Endothelial cell of umbilical vein (primary cell): ENCODE results near the gene GPR22. TPM values are rescaled to one million over a fixed set of nuclear protein-coding genes. Genes with fewer than 3 reads are reported as not detected.

Experiments
- BruUV-seq: library from RNA; stranded (reverse); fragments of 400-500 nt; replicated peaks from 2 replicates; lab custom pipeline; 2021; lab: Mats Ljungman, UMichigan
- CTCF ChIA-PET: fragments of 300-600, 350-600 bp; sonication (Branson Sonifier 250); formaldehyde crosslinking; loops from one replicate; lab custom pipeline; 2021; ENCODE audit warnings: antibody characterized with exemption, inconsistent platforms; lab: Charles Lee
- POLR2A ChIA-PET: fragments of 300-600, 350-600 bp; sonication (Branson Sonifier 250); formaldehyde crosslinking; loops from one replicate; lab custom pipeline; 2021; ENCODE audit warnings: antibody characterized with exemption, inconsistent platforms; lab: Charles Lee
- DNase-seq: peaks from one replicate; pipeline ENCODE4 v3.0.0-alpha.2; 2011; ENCODE audit warnings: low read depth, low spot score
- FAIRE-seq: peaks from 2 replicates; lab custom pipeline; 2011; peaks lifted over from hg19 to GRCh38; lab: Jason Lieb, UNC
- H2AFZ ChIP-seq: 2 replicates; pipeline ENCODE4 v1.6.0; 2012; ENCODE audit warnings: low read depth, low read length, control low read depth, inconsistent platforms
- H3K27ac ChIP-seq: 2 replicates; pipeline ENCODE4 v1.5.1; 2011; ENCODE audit warnings: low read depth, mild to moderate bottlenecking, control low read depth, low read length, moderate library complexity; ENCODE audit not compliant: insufficient read depth
- H3K27me3 ChIP-seq, 2 experiments: 2 replicates each; pipeline versions ENCODE4 v1.6.0 to v1.6.1; 2011; ENCODE audit warnings: low read length in 2 of 2, mixed read lengths in 1 of 2; ENCODE audit not compliant: control insufficient read depth in 2 of 2, insufficient read depth in 2 of 2
- H3K36me3 ChIP-seq, 2 experiments: 2 replicates in 1 of 2; 3 replicates in 1 of 2; pipeline ENCODE4 v1.5.1; 2011; ENCODE audit warnings: low read length in 2 of 2, mild to moderate bottlenecking in 1 of 2, moderate library complexity in 1 of 2; ENCODE audit not compliant: control insufficient read depth in 2 of 2, insufficient read depth in 2 of 2; ENCODE audit errors: extremely low read depth in 1 of 2
- H3K4me1 ChIP-seq: 3 replicates; pipeline ENCODE4 v1.5.1; 2011; ENCODE audit warnings: mild to moderate bottlenecking, low read length; ENCODE audit not compliant: control insufficient read depth, insufficient read depth; ENCODE audit errors: extremely low read depth
- H3K4me2 ChIP-seq: 2 replicates; pipeline ENCODE4 v1.6.1; 2011; ENCODE audit warnings: low read length, control low read depth, mixed read lengths; ENCODE audit not compliant: insufficient read depth
- H3K4me3 ChIP-seq, 3 experiments: fragments of 200-600 bp in 1 of 3; sonication (generic), shearing (Covaris generic) in 1 of 3; replicated peaks in 1 of 3; 2 replicates each; pipeline ENCODE4 v1.5.1; 2011 to 2016; ENCODE audit warnings: control low read depth in 3 of 3, low read length in 3 of 3, mild to moderate bottlenecking in 2 of 3, inconsistent platforms in 1 of 3, low read depth in 1 of 3, moderate library complexity in 1 of 3; ENCODE audit not compliant: insufficient read depth in 1 of 3
- H3K79me2 ChIP-seq: 2 replicates; pipeline ENCODE4 v1.6.0; 2012; ENCODE audit warnings: low read length, inconsistent platforms; ENCODE audit not compliant: control insufficient read depth, insufficient read depth
- H3K9ac ChIP-seq: replicated peaks from 2 replicates; pipeline ENCODE3; 2011; ENCODE audit warnings: low read length, control low read depth; ENCODE audit not compliant: insufficient read depth; ENCODE audit errors: extremely low read depth
- H3K9me1 ChIP-seq: replicated peaks from 3 replicates; pipeline ENCODE4 v1.6.0; 2011; ENCODE audit warnings: mild to moderate bottlenecking, low read length; ENCODE audit not compliant: control insufficient read depth, insufficient read depth; ENCODE audit errors: extremely low read depth
- H3K9me3 ChIP-seq: replicated peaks from 2 replicates; pipeline ENCODE4 v1.5.1; 2012; ENCODE audit warnings: low read length, inconsistent platforms; ENCODE audit not compliant: control insufficient read depth, insufficient read depth
- H4K20me1 ChIP-seq: replicated peaks from 2 replicates; pipeline ENCODE3; 2011; ENCODE audit warnings: mild to moderate bottlenecking, low read length; ENCODE audit not compliant: control insufficient read depth, insufficient read depth; ENCODE audit errors: extremely low read depth
- CTCF ChIP-seq, 2 donors: IDR thresholded peaks; 1 replicate in 1 of 2; 2 replicates in 1 of 2; pipeline ENCODE4 v1.5.1; 2011; ENCODE audit warnings: low read length in 2 of 2, mild to moderate bottlenecking in 2 of 2, moderate library complexity in 2 of 2, control low read depth in 1 of 2, inconsistent platforms in 1 of 2, low read depth in 1 of 2; ENCODE audit not compliant: insufficient read depth in 1 of 2; ENCODE audit errors: extremely low read depth in 1 of 2
- EZH2 ChIP-seq: IDR thresholded peaks from 2 replicates; pipeline ENCODE4 v1.6.1; 2012; ENCODE audit warnings: borderline replicate concordance, low read depth, mild to moderate bottlenecking, moderate library complexity, low read length, inconsistent platforms; ENCODE audit not compliant: severe bottlenecking
- FOS ChIP-seq: IDR thresholded peaks from 2 replicates; pipeline ENCODE4 v1.6.1; 2011; ENCODE audit warnings: mild to moderate bottlenecking, low read length, moderate library complexity, borderline replicate concordance; ENCODE audit not compliant: insufficient read depth
- GATA2 ChIP-seq: IDR thresholded peaks from 2 replicates; pipeline ENCODE4 v1.7.0; 2011; ENCODE audit warnings: low read depth, mild to moderate bottlenecking, moderate library complexity, mixed read lengths, low read length; ENCODE audit not compliant: insufficient read length, insufficient read depth
- JUN ChIP-seq: IDR thresholded peaks from 2 replicates; pipeline ENCODE4 v1.6.1; 2011; ENCODE audit warnings: borderline replicate concordance, low read depth; ENCODE audit not compliant: insufficient read length, insufficient read depth
- MAX ChIP-seq: IDR thresholded peaks from 2 replicates; pipeline ENCODE4 v1.6.1; 2011; ENCODE audit not compliant: insufficient read depth, insufficient read length
- MYC ChIP-seq: IDR thresholded peaks from one replicate; pipeline ENCODE4 v1.6.1; 2011; ENCODE audit warnings: mild to moderate bottlenecking, low read depth, low read length
- POLR2A ChIP-seq: IDR thresholded peaks from 2 replicates; pipeline ENCODE4 v1.6.1; 2012; ENCODE audit warnings: low read depth, mild to moderate bottlenecking, control low read depth, low read length
- POLR2AphosphoS5 ChIP-seq: IDR thresholded peaks from 2 replicates; pipeline ENCODE4 v1.6.1; 2012; ENCODE audit warnings: low read depth, mild to moderate bottlenecking, control low read depth, low read length, moderate library complexity; ENCODE audit not compliant: insufficient read depth
- dilution Hi-C: fragments of 300-500 bp; cut with MboI; formaldehyde crosslinking; loops from one replicate; pipeline ENCODE4 v1.15.0; 2019; ENCODE audit warnings: low sequenced_read_pairs; ENCODE audit not compliant: extremely low pct_ligation_motif_present
- intact Hi-C: fragments of 100-400 bp; cut with micrococcal nuclease; formaldehyde crosslinking; loops from one replicate; pipeline ENCODE4 v1.10.0; 2022
- polyA plus RNA-seq, 4 experiments: library from polyadenylated mRNA; depleted of rRNA in 3 of 4; stranded (reverse) in 3 of 4; unstranded in 1 of 4; fragments of >200 nt; gene quantifications; 2 replicates each; pipeline versions ENCODE4 v1.2.1 to v1.2.3, GENCODE V29; 2011 to 2012; ENCODE audit warnings: missing spikeins in 1 of 4
- total RNA-seq: library from RNA; stranded (reverse); gene quantifications from 2 replicates; pipeline ENCODE4 v1.2.3, GENCODE V29; 2021

Gene GPR22
- total and polyA plus RNA-seq, 2 donors (not counting 3 experiments of a cell fraction or from before 2014, with no cell fraction given): not detected

GRCh38 chr7:107499731-107500130, 29.9 kb downstream of the GPR22 start:
- Histone ChIP-seq H2AFZ (no peak overlapping the region), H3K9ac (no peak overlapping the region), H4K20me1 (peaks cover 5% of the 10 kb centered on the region), H3K36me3 (no peaks in the 10 kb centered on the region), H3K79me2 (peaks cover 13% of the 10 kb centered on the region), H3K9me1 (no peaks in the 10 kb centered on the region), H3K4me1 (no peaks in the 10 kb centered on the region), H3K9me3 (no peaks in the 10 kb centered on the region), H3K27ac (no peak overlapping the region), H3K4me3 (no peak overlapping the region), H3K27me3 (no peaks in the 10 kb centered on the region), H3K4me2 (no peak overlapping the region)
- intact Hi-C loops (loop anchor here (2.0 kb wide), 1 partner anchor 351 kb away; no protein-coding TSS in a partner anchor), dilution Hi-C loops (no loop called here)
- ChIA-PET POLR2A (no interaction called here), CTCF (no interaction called here)
- no peak for FAIRE-seq
- BruUV-seq: no TSS peak
- TF ChIP-seq MAX (no peak), POLR2AphosphoS5 (no peak), POLR2A (no peak), GATA2 (no peak), EZH2 (no peak), CTCF (IDR thresholded peaks at IDR 0.05; ENCODE audit: extremely low read depth in 1 of 2, insufficient read depth in 1 of 2, low read depth in 1 of 2, low read length in 2 of 2) (no peak), MYC (no peak), FOS (no peak), JUN (no peak)
- no peak for DNase-seq
